ENCODE data around the gene TMEM98.

Gene TMEM98

DNA sequence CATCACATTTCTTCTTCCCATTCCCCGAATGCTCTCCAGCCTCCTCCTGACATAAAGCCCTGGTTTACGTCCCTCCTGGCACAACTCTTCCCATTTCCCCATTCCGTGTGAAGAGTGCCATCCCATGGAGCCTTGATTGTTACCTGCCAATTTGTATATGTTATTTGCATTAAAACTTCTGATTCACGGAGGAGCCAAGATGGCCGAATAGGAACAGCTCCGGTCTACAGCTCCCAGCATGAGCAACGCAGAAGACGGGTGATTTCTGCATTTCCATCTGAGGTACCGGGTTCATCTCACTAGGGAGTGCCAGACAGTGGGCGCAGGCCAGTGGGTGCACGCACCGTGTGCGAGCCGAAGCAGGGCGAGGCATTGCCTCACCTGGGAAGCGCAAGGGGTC is 41.0 kb upstream of the TMEM98 start:
- TF ChIP-seq YY1 (IDR thresholded peaks at IDR 0.05; ENCODE audit: low read depth) = 0 out of 2 replicates have a peak, but pooled peaks have one; percentile 27

DNA sequence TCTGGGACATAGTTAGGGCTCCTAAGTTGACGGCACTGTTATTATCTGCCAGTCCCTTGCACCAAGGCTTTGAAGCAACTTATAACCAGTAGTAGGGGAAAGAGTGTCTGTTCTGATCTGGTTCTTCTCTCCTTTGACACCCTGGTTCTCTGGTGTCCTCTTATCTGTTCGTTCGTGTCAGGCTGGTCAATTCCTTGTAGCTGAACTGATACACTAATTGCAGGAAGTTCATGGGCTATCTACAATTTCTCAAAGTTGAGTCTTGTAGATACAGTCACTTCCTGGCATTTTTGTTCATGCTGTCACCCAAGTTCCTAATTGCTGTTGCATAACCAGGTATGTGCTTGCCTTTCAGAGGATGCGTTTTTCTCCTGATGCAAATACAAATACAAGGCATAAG is 33.7 kb upstream of the TMEM98 start:
- TF ChIP-seq, protein P1, sequence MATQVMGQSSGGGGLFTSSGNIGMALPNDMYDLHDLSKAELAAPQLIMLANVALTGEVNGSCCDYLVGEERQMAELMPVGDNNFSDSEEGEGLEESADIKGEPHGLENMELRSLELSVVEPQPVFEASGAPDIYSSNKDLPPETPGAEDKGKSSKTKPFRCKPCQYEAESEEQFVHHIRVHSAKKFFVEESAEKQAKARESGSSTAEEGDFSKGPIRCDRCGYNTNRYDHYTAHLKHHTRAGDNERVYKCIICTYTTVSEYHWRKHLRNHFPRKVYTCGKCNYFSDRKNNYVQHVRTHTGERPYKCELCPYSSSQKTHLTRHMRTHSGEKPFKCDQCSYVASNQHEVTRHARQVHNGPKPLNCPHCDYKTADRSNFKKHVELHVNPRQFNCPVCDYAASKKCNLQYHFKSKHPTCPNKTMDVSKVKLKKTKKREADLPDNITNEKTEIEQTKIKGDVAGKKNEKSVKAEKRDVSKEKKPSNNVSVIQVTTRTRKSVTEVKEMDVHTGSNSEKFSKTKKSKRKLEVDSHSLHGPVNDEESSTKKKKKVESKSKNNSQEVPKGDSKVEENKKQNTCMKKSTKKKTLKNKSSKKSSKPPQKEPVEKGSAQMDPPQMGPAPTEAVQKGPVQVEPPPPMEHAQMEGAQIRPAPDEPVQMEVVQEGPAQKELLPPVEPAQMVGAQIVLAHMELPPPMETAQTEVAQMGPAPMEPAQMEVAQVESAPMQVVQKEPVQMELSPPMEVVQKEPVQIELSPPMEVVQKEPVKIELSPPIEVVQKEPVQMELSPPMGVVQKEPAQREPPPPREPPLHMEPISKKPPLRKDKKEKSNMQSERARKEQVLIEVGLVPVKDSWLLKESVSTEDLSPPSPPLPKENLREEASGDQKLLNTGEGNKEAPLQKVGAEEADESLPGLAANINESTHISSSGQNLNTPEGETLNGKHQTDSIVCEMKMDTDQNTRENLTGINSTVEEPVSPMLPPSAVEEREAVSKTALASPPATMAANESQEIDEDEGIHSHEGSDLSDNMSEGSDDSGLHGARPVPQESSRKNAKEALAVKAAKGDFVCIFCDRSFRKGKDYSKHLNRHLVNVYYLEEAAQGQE (IDR thresholded peaks at IDR 0.05; ENCODE audit: low read depth) = no peak
- TF ChIP-seq, protein P2, sequence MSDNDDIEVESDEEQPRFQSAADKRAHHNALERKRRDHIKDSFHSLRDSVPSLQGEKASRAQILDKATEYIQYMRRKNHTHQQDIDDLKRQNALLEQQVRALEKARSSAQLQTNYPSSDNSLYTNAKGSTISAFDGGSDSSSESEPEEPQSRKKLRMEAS (IDR thresholded peaks at IDR 0.05) = no peak
- TF ChIP-seq YY1 (IDR thresholded peaks at IDR 0.05; ENCODE audit: low read depth) = no peak
- TF ChIP-seq TEAD4 (IDR thresholded peaks at IDR 0.05) = no peak
- no peak for TF ChIP-seq CREB1 (IDR thresholded peaks at IDR 0.05; ENCODE audit: low read depth)
- no peak for TF ChIP-seq EP300 (IDR thresholded peaks at IDR 0.05; ENCODE audit: borderline replicate concordance)
- TF ChIP-seq CEBPB (IDR thresholded peaks at IDR 0.05) = no peak
- TF ChIP-seq TCF12 (IDR thresholded peaks at IDR 0.05; ENCODE audit: low read depth) = no peak
- TF ChIP-seq NFIC (IDR thresholded peaks at IDR 0.05) = no peak

DNA sequence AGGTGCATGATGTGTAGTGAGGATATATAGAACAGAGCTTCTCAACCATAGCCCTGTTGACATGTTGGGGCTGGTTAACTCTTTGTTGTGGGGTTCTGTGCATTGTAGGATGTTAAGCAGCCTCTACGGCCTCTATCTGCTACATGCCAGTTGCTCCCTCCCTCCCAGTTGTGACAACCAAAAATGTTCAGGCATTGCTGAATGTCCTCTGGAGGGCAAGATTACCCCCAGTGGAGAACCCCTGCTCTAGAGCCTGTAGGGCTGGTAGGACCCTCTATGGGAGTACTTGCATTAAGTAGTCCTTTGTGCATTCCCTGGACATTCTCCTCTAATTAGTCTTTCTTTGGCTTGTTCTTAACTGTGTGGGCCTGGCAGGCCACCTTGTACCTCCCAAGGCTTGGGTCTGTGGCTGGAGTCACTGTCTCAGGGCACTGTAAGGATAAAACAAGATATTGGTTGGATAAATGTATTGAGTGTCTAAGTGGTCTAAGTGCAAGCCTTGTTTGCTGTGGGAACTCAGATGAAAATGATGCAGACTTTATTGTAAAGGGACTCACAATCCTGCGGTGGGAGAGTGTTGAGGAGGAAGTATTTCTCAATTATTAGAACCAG is 31.2 kb upstream of the TMEM98 start:
- TF ChIP-seq TAF1 (IDR thresholded peaks at IDR 0.05; ENCODE audit: low read depth) (no peak), YY1 (IDR thresholded peaks at IDR 0.05; ENCODE audit: low read depth) (no peak), TCF12 (IDR thresholded peaks at IDR 0.05; ENCODE audit: low read depth) (no peak), CREB1 (IDR thresholded peaks at IDR 0.05; ENCODE audit: low read depth) (no peak), NFIC (IDR thresholded peaks at IDR 0.05) (no peak), CEBPB (IDR thresholded peaks at IDR 0.05) (no peak), EP300 (IDR thresholded peaks at IDR 0.05; ENCODE audit: borderline replicate concordance) (no peak), FOXM1 (IDR thresholded peaks at IDR 0.05; ENCODE audit: borderline replicate concordance, low read depth) (no peak), ZBTB7A (IDR thresholded peaks at IDR 0.05; ENCODE audit: low read depth) (no peak)
- TF ChIP-seq, protein P1 (IDR thresholded peaks at IDR 0.05; ENCODE audit: low read depth) = no peak
- TF ChIP-seq, protein P3, sequence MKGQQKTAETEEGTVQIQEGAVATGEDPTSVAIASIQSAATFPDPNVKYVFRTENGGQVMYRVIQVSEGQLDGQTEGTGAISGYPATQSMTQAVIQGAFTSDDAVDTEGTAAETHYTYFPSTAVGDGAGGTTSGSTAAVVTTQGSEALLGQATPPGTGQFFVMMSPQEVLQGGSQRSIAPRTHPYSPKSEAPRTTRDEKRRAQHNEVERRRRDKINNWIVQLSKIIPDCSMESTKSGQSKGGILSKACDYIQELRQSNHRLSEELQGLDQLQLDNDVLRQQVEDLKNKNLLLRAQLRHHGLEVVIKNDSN (IDR thresholded peaks at IDR 0.05) = no peak
- TF ChIP-seq, protein P2 (IDR thresholded peaks at IDR 0.05) = no peak

DNA sequence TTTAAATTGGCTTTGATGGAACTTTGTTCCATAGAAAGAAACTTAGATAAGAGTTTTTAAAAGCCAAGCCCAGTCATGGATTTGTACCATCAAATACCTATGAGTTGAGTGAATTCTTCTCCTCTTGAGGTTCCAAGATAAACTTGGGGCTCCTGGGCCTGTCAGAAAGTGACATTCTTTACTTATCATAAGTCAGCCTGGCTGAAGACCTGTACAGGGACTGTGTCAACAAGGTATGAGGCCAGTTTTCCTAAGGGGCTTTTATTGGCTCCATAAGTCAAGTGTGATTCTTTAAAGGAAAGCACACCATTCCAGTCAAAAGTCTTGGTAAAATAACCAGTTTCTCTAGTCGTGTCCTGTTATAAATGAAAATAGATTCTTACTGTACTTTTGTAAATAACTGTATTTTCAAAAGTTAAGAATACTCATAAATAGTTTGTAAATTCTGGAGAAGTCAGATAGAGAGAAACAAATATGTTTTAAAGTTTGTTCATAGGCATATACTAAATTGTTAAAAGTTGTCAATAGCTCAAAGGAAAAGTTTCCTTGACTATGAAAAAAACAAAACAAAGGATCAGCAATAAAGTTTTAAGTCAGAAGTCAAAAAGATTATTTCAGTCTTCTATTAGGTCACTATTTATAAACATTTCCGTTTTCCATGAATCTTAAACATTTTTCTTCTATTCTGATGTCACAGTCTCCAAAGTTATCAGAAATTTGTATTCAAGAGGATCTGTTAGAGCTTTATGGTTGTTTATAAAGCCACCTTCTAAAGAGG is 28.5 kb upstream of the TMEM98 start:
- TF ChIP-seq FOXM1 (IDR thresholded peaks at IDR 0.05; ENCODE audit: borderline replicate concordance, low read depth) (no peak), TCF12 (IDR thresholded peaks at IDR 0.05; ENCODE audit: low read depth) (no peak), EGR1 (IDR thresholded peaks at IDR 0.05) (no peak), RAD21 (IDR thresholded peaks at IDR 0.05; ENCODE audit: low read depth) (no peak), TAF1 (IDR thresholded peaks at IDR 0.05; ENCODE audit: low read depth) (no peak), YY1 (IDR thresholded peaks at IDR 0.05; ENCODE audit: low read depth) (no peak), NFIC (IDR thresholded peaks at IDR 0.05) (no peak), CEBPB (IDR thresholded peaks at IDR 0.05) (no peak), TEAD4 (IDR thresholded peaks at IDR 0.05) (no peak), EP300 (IDR thresholded peaks at IDR 0.05; ENCODE audit: borderline replicate concordance) (no peak), CREB1 (IDR thresholded peaks at IDR 0.05; ENCODE audit: low read depth) (no peak), ZBTB7A (IDR thresholded peaks at IDR 0.05; ENCODE audit: low read depth) (no peak)
- TF ChIP-seq, protein P1 (IDR thresholded peaks at IDR 0.05; ENCODE audit: low read depth) = no peak
- TF ChIP-seq, protein P3 (IDR thresholded peaks at IDR 0.05) = no peak
- TF ChIP-seq, protein P2 (IDR thresholded peaks at IDR 0.05) = no peak
